ENCODE measurements around the gene SPG7. TPM values are rescaled to one million over a fixed set of nuclear protein-coding genes. Genes with fewer than 3 reads are reported as not detected.

SPG7 gene
- total RNA-seq, 1 donor = 83.3 TPM

DNA sequence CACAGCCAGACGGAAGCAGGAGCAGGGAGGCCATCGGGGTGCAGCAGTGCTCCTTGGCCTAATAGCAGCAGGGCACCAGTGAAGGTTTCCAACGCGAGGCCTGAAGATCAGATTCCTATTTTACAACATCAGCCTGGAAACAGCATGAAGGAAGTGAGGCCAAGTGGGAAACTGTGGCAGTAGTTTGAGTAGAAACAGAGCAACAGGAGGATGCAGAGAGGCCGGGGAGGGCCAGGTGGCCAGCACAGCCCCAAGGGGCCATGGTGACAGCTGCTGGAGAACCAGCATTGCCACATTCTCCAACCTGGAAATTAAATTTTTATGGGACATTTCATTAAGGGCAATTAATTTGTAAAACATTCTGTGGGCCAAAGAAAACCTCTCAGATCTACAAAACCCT, 14.4 kb upstream of the SPG7 start:
- no peaks in the 10 kb centered on the region for H3K9me3 ChIP-seq (ENCODE audit: low read depth, low read length)
- H3K4me1 ChIP-seq (ENCODE audit: insufficient read depth, low read length) = peaks cover 31% of the 10 kb centered on the region

GRCh38 chr16:89495121-89495520, 13.1 kb upstream of the SPG7 start:
- no peaks in the 10 kb centered on the region for H3K27me3 ChIP-seq (ENCODE audit: insufficient read depth, low read length)
- H3K9me3 ChIP-seq (ENCODE audit: low read depth, low read length) = no peaks in the 10 kb centered on the region
- H3K4me3 ChIP-seq (ENCODE audit: low read length) = no peak overlapping the region
- peaks cover 29% of the 10 kb centered on the region for H3K4me1 ChIP-seq (ENCODE audit: insufficient read depth, low read length)

More for the DNA sequence above, 14.4 kb upstream of the SPG7 start:
- H3K4me3 ChIP-seq (ENCODE audit: low read length) = no peak overlapping the region
- no peaks in the 10 kb centered on the region for H3K27me3 ChIP-seq (ENCODE audit: insufficient read depth, low read length)

- H3K27me3 ChIP-seq (ENCODE audit: insufficient read depth, low read length) = no peaks in the 10 kb centered on the region
- H3K4me1 ChIP-seq (ENCODE audit: insufficient read depth, low read length) = peaks cover 7% of the 10 kb centered on the region
- no peak overlapping the region for H3K4me3 ChIP-seq (ENCODE audit: low read length)
- H3K9me3 ChIP-seq (ENCODE audit: low read depth, low read length) = no peaks in the 10 kb centered on the region
Observed at GRCh38 chr16:89498839-89499238, 9.4 kb upstream of the SPG7 start.

DNA sequence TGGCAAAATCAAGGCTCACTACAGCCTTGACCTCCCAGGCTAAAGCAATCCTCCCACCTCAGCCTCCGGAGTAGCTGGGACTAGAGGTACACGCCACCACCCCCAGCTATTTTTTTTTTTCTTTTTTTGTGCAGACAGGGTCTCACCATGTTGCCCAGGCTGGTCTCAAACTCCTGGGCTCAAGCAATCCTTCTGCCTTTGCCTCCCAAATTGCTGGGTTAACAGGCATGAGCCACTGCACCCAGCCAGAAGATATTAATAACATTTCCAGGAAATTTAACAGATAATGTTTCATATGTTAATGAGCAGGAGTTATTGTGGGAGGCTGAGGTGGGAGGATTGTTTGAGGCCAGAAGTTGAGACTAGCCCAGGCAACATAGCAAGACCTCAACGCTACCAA, 8.4 kb upstream of the SPG7 start:
- H3K4me3 ChIP-seq (ENCODE audit: low read length) = no peak overlapping the region
- H3K27me3 ChIP-seq (ENCODE audit: insufficient read depth, low read length) = no peaks in the 10 kb centered on the region
- H3K4me1 ChIP-seq (ENCODE audit: insufficient read depth, low read length) = peaks cover 7% of the 10 kb centered on the region
- no peaks in the 10 kb centered on the region for H3K9me3 ChIP-seq (ENCODE audit: low read depth, low read length)

DNA sequence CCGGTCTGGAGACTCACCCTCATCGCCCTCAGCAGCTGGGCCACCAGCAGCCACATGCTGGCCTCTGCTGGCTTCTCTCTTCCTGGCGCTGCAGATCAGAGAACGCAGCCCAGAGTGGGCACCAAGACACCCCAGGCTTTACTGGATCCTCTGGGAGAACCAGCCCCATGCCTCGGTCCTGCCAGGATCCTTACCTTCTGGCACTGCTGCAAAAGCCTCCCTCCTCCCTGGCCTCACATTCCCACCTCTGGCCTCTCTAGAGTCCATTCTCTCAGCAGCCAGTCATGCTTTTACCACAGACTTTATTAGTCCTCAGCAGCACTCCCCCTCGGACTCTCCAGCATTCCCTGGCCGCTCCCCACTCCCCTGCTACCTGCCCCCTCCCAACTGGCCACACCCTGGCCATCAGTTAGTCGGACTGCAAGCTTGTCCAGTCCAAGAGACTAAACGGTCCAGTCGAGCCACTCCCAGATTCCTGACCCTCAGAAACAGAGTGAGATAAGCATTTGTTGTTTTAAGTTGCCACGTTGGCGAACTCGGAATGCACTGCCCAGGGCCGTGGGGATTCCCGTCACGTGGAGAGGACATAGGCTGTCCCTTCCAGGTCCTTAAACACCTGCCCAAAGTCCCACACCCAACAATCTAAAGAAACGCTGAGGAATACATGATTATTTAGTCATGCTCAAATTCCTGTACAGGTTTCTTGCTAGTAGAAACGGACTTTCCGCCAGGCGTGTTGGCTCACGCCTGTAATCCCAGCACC, 5.9 kb upstream of the SPG7 start:
- no peak overlapping the region for H3K4me3 ChIP-seq (ENCODE audit: low read length)
- no peaks in the 10 kb centered on the region for H3K9me3 ChIP-seq (ENCODE audit: low read depth, low read length)
- no peaks in the 10 kb centered on the region for H3K27me3 ChIP-seq (ENCODE audit: insufficient read depth, low read length)
- peaks cover 27% of the 10 kb centered on the region for H3K4me1 ChIP-seq (ENCODE audit: insufficient read depth, low read length)

- no peaks in the 10 kb centered on the region for H3K27me3 ChIP-seq (ENCODE audit: insufficient read depth, low read length)
- H3K4me3 ChIP-seq (ENCODE audit: low read length) = no peak overlapping the region
- H3K4me1 ChIP-seq (ENCODE audit: insufficient read depth, low read length) = peaks cover 39% of the 10 kb centered on the region
- no peaks in the 10 kb centered on the region for H3K9me3 ChIP-seq (ENCODE audit: low read depth, low read length)
Observed at GRCh38 chr16:89504091-89504490, 4.1 kb upstream of the SPG7 start.

DNA sequence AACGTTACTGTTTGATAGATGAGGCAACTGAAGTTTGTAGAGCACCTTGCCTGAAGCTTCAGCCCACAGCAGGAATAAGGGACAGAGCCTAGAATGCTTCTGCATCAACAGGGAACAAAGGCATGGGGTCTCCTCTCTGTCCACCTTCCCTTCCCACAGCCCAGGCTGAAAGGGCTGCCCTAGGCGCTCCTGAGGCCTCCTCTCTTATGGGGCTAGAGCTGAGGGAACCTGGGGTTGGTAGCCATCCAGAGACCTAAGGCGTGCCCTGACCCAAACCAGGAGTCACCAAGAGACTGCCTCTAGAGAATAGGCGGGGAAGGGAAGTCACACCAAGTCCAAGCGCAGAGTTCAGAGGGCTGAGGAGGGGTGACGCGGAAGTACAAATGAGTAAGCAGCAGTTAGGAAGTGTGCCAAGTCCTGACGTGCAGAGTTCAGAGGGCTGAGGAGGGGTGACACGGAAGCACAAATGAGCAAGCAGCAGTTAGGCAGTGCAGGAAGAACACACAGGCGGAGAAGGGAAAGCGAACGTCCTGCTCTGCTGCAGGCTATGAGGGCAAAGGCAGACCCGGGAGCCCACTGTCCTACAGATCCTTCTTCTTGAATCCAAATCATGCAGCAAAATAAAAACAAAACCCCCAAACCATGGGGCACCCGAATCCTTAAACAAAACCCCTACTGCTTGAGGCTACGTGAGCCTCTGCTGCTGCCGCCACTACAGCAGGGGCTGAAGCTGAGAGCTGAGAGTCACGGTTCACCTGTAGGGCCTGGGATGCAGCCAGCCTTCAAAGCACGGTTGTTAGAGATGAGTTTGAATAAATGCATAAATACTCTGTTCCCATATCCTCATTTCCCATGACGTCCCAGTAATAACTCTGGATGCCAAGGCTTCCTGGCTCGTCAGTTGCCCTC, 2.7 kb upstream of the SPG7 start:
- H3K4me1 ChIP-seq (ENCODE audit: insufficient read depth, low read length) = peaks cover 46% of the 10 kb centered on the region
- no peak overlapping the region for H3K4me3 ChIP-seq (ENCODE audit: low read length)
- H3K9me3 ChIP-seq (ENCODE audit: low read depth, low read length) = no peaks in the 10 kb centered on the region
- H3K27me3 ChIP-seq (ENCODE audit: insufficient read depth, low read length) = no peaks in the 10 kb centered on the region

DNA sequence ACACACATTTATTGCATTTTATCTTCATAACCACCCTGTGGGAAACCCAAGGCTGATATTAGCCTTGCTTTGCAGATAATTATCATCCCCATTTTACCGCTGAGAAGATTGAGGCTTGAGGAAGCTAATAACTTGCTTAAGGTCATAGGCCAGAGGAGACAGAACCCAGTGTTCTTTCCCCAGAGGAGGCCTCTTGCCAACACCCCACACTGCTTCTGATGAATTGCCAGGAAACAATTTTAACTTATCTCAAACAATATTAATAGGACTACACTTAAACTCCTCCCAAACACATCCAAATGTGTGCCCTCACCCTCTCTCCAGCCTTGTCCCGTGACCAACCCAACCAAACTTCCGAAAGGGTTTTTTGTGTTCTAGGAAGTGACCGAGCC, 2.1 kb upstream of the SPG7 start:
- H3K4me1 ChIP-seq (ENCODE audit: insufficient read depth, low read length) = peaks cover 46% of the 10 kb centered on the region
- H3K4me3 ChIP-seq (ENCODE audit: low read length) = no peak overlapping the region

DNA sequence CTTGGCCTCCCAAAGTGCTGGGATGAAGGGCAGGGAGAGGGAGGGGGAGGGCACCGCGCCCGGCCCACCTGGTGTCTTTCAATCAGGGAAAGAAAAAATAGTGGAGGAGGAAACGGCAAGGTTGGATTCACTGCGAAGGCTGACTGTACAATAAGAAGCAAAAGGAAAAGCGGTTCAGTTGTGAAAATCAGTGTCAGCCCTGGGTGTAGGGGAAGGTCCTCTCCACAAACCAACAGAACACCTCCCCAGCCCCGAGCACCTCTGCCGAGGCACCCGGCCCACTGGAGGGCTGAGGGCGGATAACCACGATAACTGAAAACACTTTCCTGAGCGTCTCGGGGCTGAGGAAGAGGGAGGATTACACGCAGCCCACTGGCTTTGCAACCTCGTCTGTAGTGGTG, 1.4 kb upstream of the SPG7 start:
- H3K9me3 ChIP-seq (ENCODE audit: low read depth, low read length) = no peaks in the 10 kb centered on the region
- H3K4me3 ChIP-seq (ENCODE audit: low read length) = no peak overlapping the region
- peaks cover 46% of the 10 kb centered on the region for H3K4me1 ChIP-seq (ENCODE audit: insufficient read depth, low read length)
- H3K27me3 ChIP-seq (ENCODE audit: insufficient read depth, low read length) = no peaks in the 10 kb centered on the region

More for the DNA sequence above, 2.1 kb upstream of the SPG7 start:
- H3K9me3 ChIP-seq (ENCODE audit: low read depth, low read length) = no peaks in the 10 kb centered on the region
- H3K27me3 ChIP-seq (ENCODE audit: insufficient read depth, low read length) = no peaks in the 10 kb centered on the region

GRCh38 chr16:89507214-89507833, 879 bp upstream of the SPG7 start:
- Histone ChIP-seq H3K4me1 (ENCODE audit: insufficient read depth, low read length) (peaks cover 46% of the 10 kb centered on the region), H3K9me3 (ENCODE audit: low read depth, low read length) (no peaks in the 10 kb centered on the region), H3K4me3 (ENCODE audit: low read length) (peak overlapping the region; percentile 82), H3K27me3 (ENCODE audit: insufficient read depth, low read length) (no peaks in the 10 kb centered on the region)

- no peak overlapping the region for H3K4me3 ChIP-seq (ENCODE audit: low read length)
- peaks cover 37% of the 10 kb centered on the region for H3K4me1 ChIP-seq (ENCODE audit: insufficient read depth, low read length)
- no peaks in the 10 kb centered on the region for H3K27me3 ChIP-seq (ENCODE audit: insufficient read depth, low read length)
- H3K9me3 ChIP-seq (ENCODE audit: low read depth, low read length) = no peaks in the 10 kb centered on the region
Observed at GRCh38 chr16:89510526-89510925, 2.3 kb downstream of the SPG7 start.

- Histone ChIP-seq H3K27me3 (ENCODE audit: insufficient read depth, low read length) (no peaks in the 10 kb centered on the region), H3K9me3 (ENCODE audit: low read depth, low read length) (no peaks in the 10 kb centered on the region)
Observed at GRCh38 chr16:89511374-89511773, 3.2 kb downstream of the SPG7 start.

DNA sequence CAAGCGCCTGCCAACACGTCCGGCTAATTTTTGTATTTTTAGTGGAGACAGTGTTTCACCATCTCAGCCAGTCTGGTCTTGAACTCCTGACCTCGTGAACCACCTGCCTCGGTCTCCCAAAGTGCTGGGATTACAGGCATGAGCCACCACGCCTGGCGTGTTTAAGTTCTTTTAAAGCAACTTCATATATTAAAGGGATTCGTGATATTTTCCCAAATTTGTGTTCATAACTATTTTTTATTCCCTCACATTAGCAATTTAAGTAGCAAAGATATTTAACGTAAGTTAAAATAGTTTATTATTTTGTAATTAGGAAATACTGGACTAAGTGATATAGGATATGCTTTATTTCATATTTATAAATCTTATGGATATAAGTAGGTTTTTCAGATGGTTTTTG, 4.2 kb downstream of the SPG7 start:
- Histone ChIP-seq H3K27me3 (ENCODE audit: insufficient read depth, low read length) (no peaks in the 10 kb centered on the region), H3K4me3 (ENCODE audit: low read length) (no peak overlapping the region), H3K4me1 (ENCODE audit: insufficient read depth, low read length) (peaks cover 18% of the 10 kb centered on the region), H3K9me3 (ENCODE audit: low read depth, low read length) (no peaks in the 10 kb centered on the region)

More at GRCh38 chr16:89511374-89511773, 3.2 kb downstream of the SPG7 start:
- Histone ChIP-seq H3K4me1 (ENCODE audit: insufficient read depth, low read length) (peaks cover 29% of the 10 kb centered on the region), H3K4me3 (ENCODE audit: low read length) (no peak overlapping the region)

DNA sequence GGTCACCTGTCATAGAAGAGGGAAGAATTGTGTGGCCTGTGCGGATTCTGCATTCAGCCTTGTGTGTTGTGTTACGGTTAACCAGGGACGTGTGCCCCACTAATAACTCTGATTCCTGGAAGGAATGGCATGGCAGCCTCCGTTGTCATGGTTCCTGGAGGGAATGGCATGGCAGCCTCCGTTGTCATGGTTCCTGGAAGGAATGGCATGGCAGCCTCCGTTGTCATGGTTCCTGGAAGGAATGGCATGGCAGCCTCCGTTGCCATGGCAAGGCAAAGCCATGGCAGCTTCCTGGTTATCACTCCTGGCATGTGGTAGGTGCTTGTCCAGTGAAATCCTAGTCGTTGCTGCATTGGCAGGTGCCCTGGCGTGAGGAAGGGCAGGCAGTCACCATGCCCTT, 8.9 kb downstream of the SPG7 start:
- Histone ChIP-seq H3K9me3 (ENCODE audit: low read depth, low read length) (no peaks in the 10 kb centered on the region), H3K27me3 (ENCODE audit: insufficient read depth, low read length) (no peaks in the 10 kb centered on the region), H3K4me1 (ENCODE audit: insufficient read depth, low read length) (no peaks in the 10 kb centered on the region), H3K4me3 (ENCODE audit: low read length) (no peak overlapping the region)

GRCh38 chr16:89519881-89520280, 11.7 kb downstream of the SPG7 start:
- H3K9me3 ChIP-seq (ENCODE audit: low read depth, low read length) = no peaks in the 10 kb centered on the region
- H3K4me3 ChIP-seq (ENCODE audit: low read length) = no peak overlapping the region
- no peaks in the 10 kb centered on the region for H3K4me1 ChIP-seq (ENCODE audit: insufficient read depth, low read length)
- H3K27me3 ChIP-seq (ENCODE audit: insufficient read depth, low read length) = no peaks in the 10 kb centered on the region

All from mononuclear cell (primary cell).